ENCODE measurements around the gene LUC7L3.

GRCh38 chr17:50775926-50776325 is 56.5 kb downstream of the LUC7L3 start:
- no peak for TF ChIP-seq POLR2AphosphoS5 (IDR thresholded peaks at IDR 0.05; ENCODE audit: low read depth, low read length)
- no peak for TF ChIP-seq TAF1 (IDR thresholded peaks at IDR 0.05; ENCODE audit: borderline replicate concordance, insufficient read depth, low read length)

Measured in PFSK-1 (cell line).